AG04449 (cell line): ENCODE results near the gene ABCB8.
"Not testable (repeated sequence)": the region's sequence is repeated elsewhere in the genome, so short reads cannot be mapped to it uniquely, and the experiment has no call there.

Experiments
- CTCF ChIA-PET: fragments of 350-600 bp; formaldehyde crosslinking; extraction: SDS; loops from one replicate; lab custom pipeline; 2021; ENCODE audit warnings: antibody characterized with exemption; lab: Yijun Ruan, JAX
- POLR2A ChIA-PET: fragments of 400-600, 350-600 bp; formaldehyde crosslinking; extraction: SDS; loops from one replicate; lab custom pipeline; 2020; ENCODE audit warnings: antibody characterized with exemption, inconsistent platforms; lab: Yijun Ruan, JAX
- DNase-seq: peaks from one replicate; pipeline ENCODE4 v3.0.0-alpha.2; 2010; ENCODE audit warnings: low read depth, low spot score
- H3K4me3 ChIP-seq: 2 replicates; pipeline ENCODE4 v1.5.1; 2011; ENCODE audit warnings: low read depth, mild to moderate bottlenecking, control low read depth, low read length
- TF ChIP-seq, protein P1 (sequence below): IDR thresholded peaks from one replicate; pipeline ENCODE4 v1.5.1; 2011; ENCODE audit warnings: mild to moderate bottlenecking, moderate library complexity, low read length, control low read depth, inconsistent platforms; ENCODE audit not compliant: insufficient read depth; ENCODE audit errors: missing control alignments

The ABCB8 gene

GRCh38 chr7:151010037-151010306 lies 18.3 kb upstream of the ABCB8 start:
- no peak for DNase-seq
- TF ChIP-seq, protein P1, sequence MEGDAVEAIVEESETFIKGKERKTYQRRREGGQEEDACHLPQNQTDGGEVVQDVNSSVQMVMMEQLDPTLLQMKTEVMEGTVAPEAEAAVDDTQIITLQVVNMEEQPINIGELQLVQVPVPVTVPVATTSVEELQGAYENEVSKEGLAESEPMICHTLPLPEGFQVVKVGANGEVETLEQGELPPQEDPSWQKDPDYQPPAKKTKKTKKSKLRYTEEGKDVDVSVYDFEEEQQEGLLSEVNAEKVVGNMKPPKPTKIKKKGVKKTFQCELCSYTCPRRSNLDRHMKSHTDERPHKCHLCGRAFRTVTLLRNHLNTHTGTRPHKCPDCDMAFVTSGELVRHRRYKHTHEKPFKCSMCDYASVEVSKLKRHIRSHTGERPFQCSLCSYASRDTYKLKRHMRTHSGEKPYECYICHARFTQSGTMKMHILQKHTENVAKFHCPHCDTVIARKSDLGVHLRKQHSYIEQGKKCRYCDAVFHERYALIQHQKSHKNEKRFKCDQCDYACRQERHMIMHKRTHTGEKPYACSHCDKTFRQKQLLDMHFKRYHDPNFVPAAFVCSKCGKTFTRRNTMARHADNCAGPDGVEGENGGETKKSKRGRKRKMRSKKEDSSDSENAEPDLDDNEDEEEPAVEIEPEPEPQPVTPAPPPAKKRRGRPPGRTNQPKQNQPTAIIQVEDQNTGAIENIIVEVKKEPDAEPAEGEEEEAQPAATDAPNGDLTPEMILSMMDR = no peak
- POLR2A ChIA-PET = interaction anchor here (0.6 kb wide), 1 partner anchor 14 kb away, joined by 3 read pairs; no protein-coding TSS in a partner anchor
- CTCF ChIA-PET = interaction anchor here (0.9 to 11.9 kb wide), 12 partner anchors 8 to 99 kb away, joined by 3 to 190 read pairs (median 8); partner anchors contain the start of genes ABCB8, ATG9B and SLC4A2
- peak overlapping the region; percentile 49; the same call in 1 of the 2 replicates for H3K4me3 ChIP-seq

- TF ChIP-seq, protein P1 = no peak
- DNase-seq = no peak
- peak overlapping the region; percentile 49 for H3K4me3 ChIP-seq
- ChIA-PET CTCF (interaction anchor here (0.6 to 11.9 kb wide), 16 partner anchors 7 to 162 kb away, joined by 3 to 190 read pairs (median 4); partner anchors contain the start of genes ABCB8, ATG9B and TMUB1), POLR2A (interaction anchor here (0.6 kb wide), 1 partner anchor 13 kb away, joined by 3 read pairs; no protein-coding TSS in a partner anchor)
These were observed 17.7 kb upstream of the ABCB8 start for GRCh38 chr7:151010307-151011096.

- CTCF ChIA-PET = interaction anchor here (0.6 to 11.9 kb wide), 13 partner anchors 7 to 161 kb away, joined by 3 to 190 read pairs (median 4); partner anchors contain the start of genes ABCB8, ATG9B and TMUB1
These were observed 17.2 kb upstream of the ABCB8 start for GRCh38 chr7:151011097-151011409.

GRCh38 chr7:151011616-151012015 lies 16.6 kb upstream of the ABCB8 start:
- CTCF ChIA-PET = interaction anchor here (0.6 to 11.9 kb wide), 11 partner anchors 11 to 161 kb away, joined by 3 to 190 read pairs (median 4); partner anchors contain the start of genes ABCB8, ATG9B and TMUB1
- POLR2A ChIA-PET, DNase-seq, H3K4me3 ChIP-seq: not testable (repeated sequence)

More at GRCh38 chr7:151011097-151011409, 17.2 kb upstream of the ABCB8 start:
- TF ChIP-seq, protein P1 = no peak
- no peak for DNase-seq
- H3K4me3 ChIP-seq = peak overlapping the region; percentile 49; the same call in 1 of the 2 replicates
- POLR2A ChIA-PET = no interaction called here

GRCh38 chr7:151012031-151012692 lies 16.1 kb upstream of the ABCB8 start:
- DNase-seq = no peak
- TF ChIP-seq, protein P1 = no peak
- H3K4me3 ChIP-seq = no peak overlapping the region
- POLR2A ChIA-PET = no interaction called here
- CTCF ChIA-PET = interaction anchor here (0.6 to 11.9 kb wide), 11 partner anchors 8 to 113 kb away, joined by 3 to 190 read pairs (median 4); partner anchors contain the start of genes ABCB8 and ATG9B

- TF ChIP-seq, protein P1 = peak; percentile 78
- ChIA-PET CTCF (interaction anchor here (0.6 to 11.9 kb wide), 11 partner anchors 8 to 96 kb away, joined by 3 to 190 read pairs (median 4); partner anchors contain the start of gene ATG9B), POLR2A (no interaction called here)
- no peak for DNase-seq
- peak overlapping the region; percentile 55 for H3K4me3 ChIP-seq
These were observed 15.3 kb upstream of the ABCB8 start for GRCh38 chr7:151012911-151013347.
